ENCODE measurements around the gene DCC.

DCC gene

DNA sequence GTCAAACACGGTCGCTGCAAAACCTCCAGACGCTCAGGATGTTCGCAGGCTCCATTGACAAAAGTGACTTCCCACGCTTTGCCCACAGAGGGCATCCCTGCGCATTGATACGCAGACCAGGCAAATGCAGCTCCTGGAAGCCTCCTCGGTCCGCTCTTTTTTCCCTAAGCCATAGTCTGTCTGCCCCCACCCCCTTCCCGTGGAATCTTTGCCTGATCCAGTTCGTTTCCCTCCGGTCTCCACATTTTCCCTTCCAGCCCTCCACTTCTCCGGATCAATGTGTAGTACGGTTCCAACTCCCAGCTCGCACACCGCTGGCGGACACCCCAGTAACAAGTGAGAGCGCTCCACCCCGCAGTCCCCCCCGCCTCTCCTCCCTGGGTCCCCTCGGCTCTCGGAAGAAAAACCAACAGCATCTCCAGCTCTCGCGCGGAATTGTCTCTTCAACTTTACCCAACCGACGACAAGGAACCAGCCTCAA, at the start of gene DCC:
DCC (plus strand) TSS at position 307 of the 481 bp plus-strand sequence. CDS start 591 bp downstream, outside the sequence.
- no peak for FAIRE-seq

DNA sequence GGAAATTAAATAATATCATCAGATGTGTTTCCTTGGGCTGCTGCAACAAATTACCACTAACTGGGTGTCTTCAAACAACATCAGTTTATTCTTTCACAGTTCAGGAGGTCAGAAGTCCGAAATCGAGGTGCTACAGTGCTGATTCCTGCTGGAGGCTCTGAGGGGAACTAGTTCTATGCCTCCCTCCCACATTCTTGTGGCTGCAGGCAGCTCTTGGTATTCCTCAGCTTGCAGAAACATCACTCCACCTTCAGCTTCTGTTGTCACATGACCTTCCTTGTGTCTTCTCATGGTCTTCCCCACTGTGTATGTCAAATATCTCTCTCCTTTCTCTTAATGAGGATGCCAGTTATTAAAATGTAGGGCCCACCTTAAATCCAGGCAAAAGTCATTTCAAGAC, 29.3 kb upstream of the DCC start:
- FAIRE-seq, result no peak

DNA sequence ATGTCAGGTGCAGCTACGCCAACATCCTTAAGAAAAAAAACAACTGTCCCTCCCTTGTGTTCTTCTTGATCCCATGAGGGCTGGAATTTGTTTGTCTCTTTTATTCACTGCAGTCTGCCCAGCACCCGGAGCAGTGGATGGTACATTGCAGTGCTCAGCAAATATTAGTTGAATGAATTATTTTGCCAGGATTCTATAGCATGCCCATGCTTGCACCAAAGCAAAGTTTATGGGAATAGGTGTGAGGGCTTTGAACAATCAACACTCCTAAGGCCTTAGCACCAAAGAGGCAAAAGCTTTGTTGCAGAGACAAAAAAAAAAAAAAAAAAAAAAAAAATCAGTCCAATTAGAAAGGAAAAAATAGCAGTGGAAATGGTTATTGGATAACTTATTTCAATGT, 28.7 kb upstream of the DCC start:
- no peak for FAIRE-seq

DNA sequence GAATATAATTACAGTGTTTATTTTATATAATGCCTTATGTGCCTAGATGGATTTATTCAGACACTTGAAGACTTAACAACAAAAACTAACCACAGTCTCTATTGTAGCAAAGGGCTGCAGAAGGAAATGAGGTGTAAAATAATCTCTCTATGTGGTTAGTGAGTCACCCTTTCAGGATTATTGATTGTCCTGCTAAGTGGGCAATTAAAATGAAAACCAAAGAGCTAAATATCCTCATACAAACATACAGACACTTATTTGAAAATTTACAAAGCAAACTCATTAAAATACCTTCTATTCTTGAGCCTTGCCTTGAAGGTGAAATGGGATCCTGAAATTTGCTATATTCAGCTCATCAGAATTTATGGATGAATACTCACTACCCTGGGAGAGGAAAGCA, 27.7 kb upstream of the DCC start:
- no peak for FAIRE-seq

- no peak for FAIRE-seq
Observed at GRCh38 chr18:52313213-52313612, 26.8 kb upstream of the DCC start.

DNA sequence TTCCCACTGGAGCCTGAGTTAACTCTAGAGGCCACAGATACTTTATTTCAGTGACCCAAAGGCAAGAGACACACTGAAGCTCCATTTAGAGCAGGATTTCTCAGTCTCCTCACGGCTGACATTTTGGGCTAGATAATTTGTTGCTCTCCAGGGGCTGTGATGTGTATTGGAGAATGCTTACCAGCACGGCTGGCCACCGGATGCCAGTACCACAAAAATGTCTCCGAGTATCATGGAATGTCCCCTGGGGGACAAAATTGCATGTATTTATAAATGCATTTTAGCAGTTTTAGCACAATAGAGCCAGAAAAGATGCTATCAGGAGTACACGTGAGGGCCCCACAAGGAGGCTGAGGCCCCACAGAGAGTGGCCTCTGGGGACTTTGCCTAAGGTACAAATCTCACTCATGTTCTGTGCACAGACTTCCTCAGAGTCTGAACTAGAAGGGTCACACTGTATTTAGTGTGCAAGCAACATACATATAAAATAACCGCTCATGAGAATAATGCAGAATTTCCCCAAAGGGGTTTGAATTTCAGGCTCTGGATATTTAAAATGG, 20.5 kb upstream of the DCC start:
- no peak for FAIRE-seq

GRCh38 chr18:52322307-52322706, 17.7 kb upstream of the DCC start:
- FAIRE-seq, result no peak

DNA sequence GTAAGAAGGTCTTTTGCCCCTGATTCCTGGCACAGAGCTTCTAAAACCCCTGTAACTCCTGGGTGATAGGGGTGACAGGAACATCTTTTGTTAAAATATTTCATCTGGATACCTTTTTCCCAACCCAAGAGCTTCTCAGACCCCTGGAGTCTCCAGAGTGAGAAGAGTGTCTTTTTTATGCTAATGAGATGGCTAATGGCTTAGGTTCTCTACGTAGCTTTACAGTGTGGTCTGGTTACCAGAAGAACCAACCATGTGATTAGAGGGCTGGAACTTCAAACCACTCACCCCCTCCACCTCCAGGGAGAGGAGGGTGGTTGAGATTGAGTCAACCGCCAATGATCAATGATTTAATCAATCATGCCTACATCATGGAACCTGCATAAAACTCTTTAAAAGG, 16.2 kb upstream of the DCC start:
- FAIRE-seq, result no peak

DNA sequence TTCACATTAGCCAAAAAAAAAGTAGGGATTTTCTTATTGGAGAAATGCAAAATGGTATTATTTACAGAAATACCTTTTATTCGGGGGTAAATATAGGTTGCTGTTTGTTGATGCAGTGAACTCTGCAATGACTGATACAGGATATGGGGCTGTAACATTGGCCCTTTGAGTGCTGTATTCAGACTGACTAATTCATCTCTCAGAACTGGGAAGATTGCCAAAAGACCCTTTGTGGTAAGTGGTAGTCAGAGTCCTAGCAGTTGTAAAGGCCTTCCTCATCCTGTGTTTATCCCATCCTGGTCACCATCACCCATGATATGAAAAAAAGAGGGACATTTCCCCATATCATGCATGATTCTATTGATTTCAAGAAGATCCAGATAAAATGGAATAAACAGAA, 14.0 kb upstream of the DCC start:
- FAIRE-seq, result no peak

GRCh38 chr18:52333860-52334259, 6.1 kb upstream of the DCC start:
- FAIRE-seq, result no peak

DNA sequence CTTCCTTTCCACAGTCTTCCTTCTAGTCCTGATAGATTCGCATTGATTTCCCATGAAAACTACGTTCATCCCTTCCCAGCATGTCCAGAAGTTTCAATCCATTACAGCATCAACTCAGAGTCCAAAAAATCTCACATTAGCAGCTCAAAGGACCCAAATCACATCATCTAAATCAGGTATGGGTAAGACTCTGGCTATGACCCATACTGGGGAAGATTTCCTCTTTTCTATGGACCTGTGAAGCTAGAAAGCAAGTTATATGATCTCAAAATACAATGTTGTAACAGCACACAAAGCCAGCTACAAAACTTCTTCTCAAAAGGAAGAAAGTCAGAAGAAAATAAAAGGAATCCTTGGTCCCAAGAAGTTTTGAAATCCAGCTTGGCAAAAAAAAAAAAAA, 5.7 kb upstream of the DCC start:
- FAIRE-seq, result no peak

GRCh38 chr18:52334896-52335295, 5.1 kb upstream of the DCC start:
- no peak for FAIRE-seq

DNA sequence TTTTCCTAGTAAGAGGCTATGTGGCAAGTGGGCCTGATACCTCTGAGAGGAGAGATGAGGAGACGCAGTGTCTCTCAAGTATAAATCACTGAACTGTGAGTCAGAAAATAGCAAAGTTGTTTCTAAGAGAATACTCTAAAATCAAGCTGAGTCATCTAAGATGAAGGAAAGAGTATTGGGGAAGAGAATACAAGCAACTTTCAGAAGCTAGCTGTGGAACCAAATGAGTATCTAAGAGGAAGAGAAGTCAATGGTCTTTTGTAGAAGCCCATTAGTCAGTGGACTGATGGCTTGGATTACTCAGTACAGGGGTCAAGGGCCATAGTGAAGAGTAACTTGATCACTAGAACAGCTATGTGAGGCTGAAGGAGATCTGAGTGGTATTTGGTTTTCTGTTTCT, 2.7 kb upstream of the DCC start:
- no peak for FAIRE-seq

DNA sequence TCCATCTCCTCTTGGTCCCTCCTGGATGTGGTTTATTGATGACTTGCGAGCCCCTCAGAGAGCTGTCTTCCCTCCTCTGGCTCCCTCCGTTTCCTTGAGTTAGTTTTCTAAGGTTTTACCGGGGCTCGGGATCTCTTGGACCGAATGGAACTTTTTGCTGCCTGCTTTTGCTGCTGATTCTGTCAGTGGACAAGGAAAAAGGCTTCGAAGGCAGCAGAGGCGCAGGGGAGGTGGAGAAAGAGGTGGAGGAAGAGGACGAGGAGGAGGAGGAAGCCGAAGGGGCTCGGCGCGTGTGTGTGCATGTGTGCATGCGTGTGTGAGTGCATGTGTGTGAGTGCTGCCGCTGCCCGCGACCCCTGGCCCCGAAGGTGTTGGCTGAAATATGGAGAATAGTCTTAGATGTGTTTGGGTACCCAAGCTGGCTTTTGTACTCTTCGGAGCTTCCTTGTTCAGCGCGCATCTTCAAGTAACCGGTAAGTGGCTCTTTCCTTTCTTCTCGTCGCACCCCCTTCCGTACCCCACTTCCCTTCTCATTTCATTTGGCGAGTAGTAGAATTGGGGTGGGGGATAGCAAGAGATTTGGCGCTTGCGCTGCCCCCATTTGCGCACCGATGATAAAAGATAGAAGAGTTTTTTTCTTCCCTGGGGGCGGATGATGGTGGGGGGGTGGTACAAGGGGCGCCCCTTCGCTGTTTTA, 557 bp downstream of the DCC start:
- FAIRE-seq, result no peak

DNA sequence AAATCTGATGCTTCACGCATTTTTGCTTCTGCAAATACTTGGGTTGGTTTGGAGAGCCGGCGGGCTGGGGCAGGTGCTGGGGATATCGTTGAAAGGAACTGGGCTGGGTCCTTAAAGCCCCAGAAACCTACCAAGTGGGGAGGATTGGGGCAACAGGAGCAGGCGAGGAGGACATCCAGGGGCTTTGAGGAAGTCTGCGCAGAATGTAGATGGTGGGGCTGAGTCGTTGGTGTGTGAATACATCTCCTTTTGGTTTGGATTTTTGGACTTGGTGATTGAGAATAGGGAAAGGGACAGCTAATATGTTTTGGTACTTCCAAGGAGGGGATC, 1.1 kb downstream of the DCC start:
- FAIRE-seq, result no peak

DNA sequence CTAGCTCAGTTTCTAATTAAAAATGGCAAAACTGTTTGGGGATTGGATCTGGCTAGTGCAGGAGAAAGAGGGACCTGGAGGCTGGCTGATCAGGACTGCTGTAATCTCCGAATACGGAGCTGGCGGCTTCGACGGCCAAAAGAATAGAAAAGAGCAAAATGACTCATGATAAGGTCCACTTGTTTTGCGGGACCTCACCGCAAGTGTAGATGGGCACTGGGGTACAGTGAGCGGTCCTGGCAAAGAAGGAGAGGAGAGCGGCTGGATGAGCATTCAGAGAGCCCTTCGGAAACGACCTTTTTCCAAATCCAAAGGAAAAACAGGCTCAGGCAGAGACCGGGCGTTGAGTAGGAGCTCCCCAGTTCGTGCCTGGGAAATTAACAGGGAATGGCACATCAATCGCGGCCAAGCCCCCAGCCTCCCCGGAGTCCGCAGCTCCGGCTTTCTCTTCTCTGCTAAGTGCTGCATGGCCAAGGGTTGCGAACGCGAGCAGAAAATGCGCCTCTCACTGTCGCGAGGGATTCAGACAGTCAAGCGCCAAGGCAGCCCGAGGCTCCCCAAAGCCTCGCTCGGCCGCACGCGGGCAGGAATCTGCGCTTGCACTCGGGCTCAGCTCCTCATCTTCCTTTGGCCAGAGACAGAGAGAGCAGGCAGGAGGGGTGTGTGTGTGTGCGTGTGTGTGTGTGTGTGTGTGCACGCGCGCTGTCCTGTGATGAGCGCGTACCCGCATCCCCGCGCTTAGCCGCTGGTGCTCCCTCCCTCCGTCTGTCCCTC, 1.8 kb downstream of the DCC start:
- no peak for FAIRE-seq

- no peak for FAIRE-seq
Observed at GRCh38 chr18:52342456-52342855, 2.5 kb downstream of the DCC start.

DNA sequence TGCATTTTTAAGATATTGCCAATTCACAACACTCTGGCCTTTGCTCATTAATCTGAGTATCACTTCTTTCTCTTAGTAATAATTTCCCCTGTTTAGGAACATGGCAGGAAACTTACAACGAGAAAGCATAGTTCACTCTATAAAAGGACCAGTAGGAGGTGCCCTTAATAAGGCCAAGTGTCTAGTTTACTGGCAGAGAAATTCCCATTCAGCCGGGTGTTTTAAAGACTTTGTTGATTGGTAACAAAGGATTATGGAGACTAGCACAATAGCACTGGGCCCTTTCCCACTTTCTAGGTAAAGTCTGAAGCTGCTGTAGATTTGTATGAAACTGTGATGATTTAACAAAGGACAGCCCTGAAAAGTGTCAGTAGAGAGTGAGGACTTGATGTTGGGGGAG, 3.1 kb downstream of the DCC start:
- no peak for FAIRE-seq

DNA sequence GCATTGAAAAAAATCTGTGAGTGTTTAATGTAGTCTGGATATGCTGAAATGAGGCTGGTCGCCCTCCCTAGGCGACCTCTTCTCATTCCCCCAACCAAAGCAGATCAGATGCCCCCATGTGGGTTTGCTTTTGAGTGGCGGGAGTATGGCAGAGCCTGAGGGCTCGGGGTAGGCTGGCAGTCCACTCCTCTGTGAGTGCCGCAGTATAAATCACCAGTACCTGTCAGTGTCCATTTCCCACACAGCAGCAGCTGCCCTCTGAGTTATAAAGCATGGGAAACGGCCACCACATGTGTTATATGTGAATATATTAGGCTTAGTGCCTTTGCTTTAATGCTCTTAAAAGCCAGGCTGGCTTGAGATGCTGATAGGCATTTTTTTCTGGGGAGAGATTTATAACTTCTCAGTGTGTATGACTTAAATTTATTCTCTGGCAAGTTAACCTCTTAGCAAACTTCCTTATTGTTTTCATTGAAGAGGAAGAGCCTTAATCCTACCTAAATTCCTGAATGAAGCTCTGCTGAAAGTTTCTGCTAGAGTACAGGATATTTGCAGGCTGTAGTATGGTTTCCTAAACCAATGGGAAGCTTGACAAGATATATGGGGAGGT, 3.8 kb downstream of the DCC start:
- no peak for FAIRE-seq

DNA sequence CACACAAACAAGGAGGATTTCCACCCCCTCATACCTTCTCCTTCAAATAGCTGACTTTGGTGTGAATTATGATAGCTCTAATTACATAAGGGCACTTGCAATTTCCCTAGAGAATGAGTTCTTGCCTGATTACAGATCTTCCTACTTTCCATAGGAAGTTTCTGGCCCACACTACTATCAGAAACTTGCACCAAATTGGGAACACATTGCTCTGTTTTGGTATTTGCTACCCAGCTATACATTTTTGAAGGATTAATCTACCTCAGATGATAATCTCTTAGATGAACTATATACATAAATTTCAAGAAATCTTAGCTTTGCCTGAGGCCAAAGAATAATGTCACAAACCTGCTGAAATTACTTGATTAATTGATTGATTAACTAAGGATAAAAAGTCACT, 4.9 kb downstream of the DCC start:
- FAIRE-seq, result no peak

DNA sequence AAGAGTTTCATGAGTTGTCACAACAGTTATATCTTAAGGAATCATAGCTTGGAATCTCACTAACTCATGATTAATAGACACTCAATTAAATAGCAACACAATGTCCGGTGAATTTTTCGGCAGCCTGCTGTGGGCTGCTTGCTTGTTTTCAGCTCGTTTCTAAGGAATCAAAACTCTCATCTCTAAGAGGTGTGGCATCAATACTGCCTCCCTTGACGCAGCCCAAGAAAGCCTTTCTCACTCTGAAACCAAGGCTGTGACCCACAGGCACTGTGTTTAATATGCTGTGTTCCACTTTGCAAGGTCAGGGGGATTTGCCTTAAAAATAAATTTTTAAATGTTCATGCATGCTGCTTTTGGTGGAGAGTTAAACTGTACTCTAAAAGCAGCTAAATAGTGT, 5.4 kb downstream of the DCC start:
- no peak for FAIRE-seq

- no peak for FAIRE-seq
Observed at GRCh38 chr18:52348209-52348608, 8.2 kb downstream of the DCC start.

GRCh38 chr18:52349498-52349897, 9.5 kb downstream of the DCC start:
- no peak for FAIRE-seq

DNA sequence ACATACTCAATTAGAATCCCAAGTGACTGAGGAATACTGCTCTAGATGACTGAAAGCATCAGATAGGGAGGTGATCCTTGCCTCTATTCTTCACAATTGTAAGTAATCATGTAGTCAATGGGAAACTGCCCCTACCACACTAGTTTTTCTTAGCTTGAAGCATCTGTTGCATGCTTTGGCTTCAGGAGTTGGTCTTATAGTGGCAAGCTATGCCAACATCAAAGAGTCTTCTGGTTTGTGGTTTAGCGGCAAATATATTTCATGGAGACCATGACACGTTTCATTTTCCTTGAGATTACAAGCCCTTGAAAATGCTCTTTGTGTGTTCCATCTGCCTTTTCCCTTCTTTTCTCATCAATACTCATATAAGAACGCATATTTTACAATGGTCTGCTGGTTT, 12.9 kb downstream of the DCC start:
- FAIRE-seq, result no peak

All from TTC549 (cell line).